BLaER1 (cell line): ENCODE results near the gene OR2L3.
"Not testable (repeated sequence)": the region's sequence is repeated elsewhere in the genome, so short reads cannot be mapped to it uniquely, and the experiment has no call there.

ENCODE experiments used
- H3K27ac ChIP-seq: shearing (Covaris generic); formaldehyde crosslinking; 2 replicates; pipeline ENCODE4 v1.8.1; 2022
- H3K27me3 ChIP-seq: shearing (Covaris generic); formaldehyde crosslinking; 2 replicates; pipeline ENCODE4 v1.8.1; 2022
- H3K36me3 ChIP-seq: shearing (Covaris generic); formaldehyde crosslinking; 2 replicates; pipeline ENCODE4 v1.8.1; 2022
- H3K4me1 ChIP-seq: shearing (Covaris generic); formaldehyde crosslinking; 2 replicates; pipeline ENCODE4 v1.8.1; 2022
- H3K4me2 ChIP-seq: shearing (Covaris generic); formaldehyde crosslinking; 2 replicates; pipeline ENCODE4 v1.8.1; 2022
- H3K4me3 ChIP-seq: shearing (Covaris generic); formaldehyde crosslinking; 2 replicates; pipeline ENCODE4 v1.8.1; 2022
- H3K9ac ChIP-seq: shearing (Covaris generic); formaldehyde crosslinking; 2 replicates; pipeline ENCODE4 v1.8.1; 2022
- H3K9me3 ChIP-seq: shearing (Covaris generic); formaldehyde crosslinking; 2 replicates; pipeline ENCODE4 v1.8.1; 2022
- H4K20me1 ChIP-seq: shearing (Covaris generic); formaldehyde crosslinking; 2 replicates; pipeline ENCODE4 v1.8.1; 2022
- Cebpa-rat ChIP-seq: shearing (Covaris generic); IDR thresholded peaks from 2 replicates; pipeline ENCODE4 v1.8.1; 2022

Gene OR2L3

GRCh38 chr1:248054671-248055070 lies 8.0 kb downstream of the OR2L3 start:
- no peaks in the 10 kb centered on the region for H3K4me1 ChIP-seq
- no peak overlapping the region for H3K9ac ChIP-seq
- no peaks in the 10 kb centered on the region for H4K20me1 ChIP-seq
- no peak overlapping the region for H3K4me2 ChIP-seq
- H3K9me3 ChIP-seq, result no peaks in the 10 kb centered on the region
- H3K27me3 ChIP-seq, result no peaks in the 10 kb centered on the region
- no peak for TF ChIP-seq Cebpa-rat
- no peak overlapping the region for H3K27ac ChIP-seq
- H3K36me3 ChIP-seq, result no peaks in the 10 kb centered on the region
- H3K4me3 ChIP-seq, result no peak overlapping the region

GRCh38 chr1:248055261-248055660 lies 8.6 kb downstream of the OR2L3 start:
- H4K20me1 ChIP-seq, result no peaks in the 10 kb centered on the region
- no peaks in the 10 kb centered on the region for H3K4me1 ChIP-seq
- H3K9ac ChIP-seq, result no peak overlapping the region
- no peak overlapping the region for H3K27ac ChIP-seq
- no peak for TF ChIP-seq Cebpa-rat
- no peak overlapping the region for H3K4me3 ChIP-seq
- no peaks in the 10 kb centered on the region for H3K9me3 ChIP-seq
- no peaks in the 10 kb centered on the region for H3K36me3 ChIP-seq
- no peak overlapping the region for H3K4me2 ChIP-seq
- H3K27me3 ChIP-seq, result no peaks in the 10 kb centered on the region

GRCh38 chr1:248065071-248065470 lies 18.4 kb downstream of the OR2L3 start:
- Histone ChIP-seq H3K9ac (no peak overlapping the region), H3K9me3 (no peaks in the 10 kb centered on the region), H3K27me3 (no peaks in the 10 kb centered on the region), H3K4me1 (no peaks in the 10 kb centered on the region), H3K4me3 (no peak overlapping the region), H3K36me3 (no peaks in the 10 kb centered on the region), H3K4me2 (no peak overlapping the region), H4K20me1 (no peaks in the 10 kb centered on the region), H3K27ac (no peak overlapping the region)
- no peak for TF ChIP-seq Cebpa-rat

GRCh38 chr1:248065604-248066003 lies 19.0 kb downstream of the OR2L3 start:
- no peak overlapping the region for H3K9ac ChIP-seq
- no peak for TF ChIP-seq Cebpa-rat
- H3K4me2 ChIP-seq, result no peak overlapping the region
- H3K4me3 ChIP-seq, result no peak overlapping the region
- no peaks in the 10 kb centered on the region for H3K36me3 ChIP-seq
- no peak overlapping the region for H3K27ac ChIP-seq
- H4K20me1 ChIP-seq, result no peaks in the 10 kb centered on the region
- H3K27me3 ChIP-seq, result no peaks in the 10 kb centered on the region
- H3K4me1 ChIP-seq, result no peaks in the 10 kb centered on the region
- no peaks in the 10 kb centered on the region for H3K9me3 ChIP-seq

GRCh38 chr1:248083864-248084263 lies 37.2 kb downstream of the OR2L3 start:
- H3K9me3 ChIP-seq, result not testable (repeated sequence)

GRCh38 chr1:248094884-248095283 lies 48.2 kb downstream of the OR2L3 start, which contains the start of gene OR2L13:
Gene OR2L13 (plus strand): TSS chr1:248095184. CDS start chr1:248099376, 4,192 bp downstream.
- Histone ChIP-seq H3K4me1 (peaks cover 5% of the 10 kb centered on the region; the same call in 1 of the 2 replicates), H3K9ac (no peak within 1 kb of the TSS), H3K4me3 (no peak within 1 kb of the TSS), H3K9me3 (peaks cover 3% of the 10 kb centered on the region; the same call in 1 of the 2 replicates), H3K36me3 (no peaks in the 10 kb centered on the region), H3K4me2 (no peak within 1 kb of the TSS), H4K20me1 (no peaks in the 10 kb centered on the region), H3K27ac (no peak within 1 kb of the TSS), H3K27me3 (no peaks in the 10 kb centered on the region)
- no peak for TF ChIP-seq Cebpa-rat

More at GRCh38 chr1:248083864-248084263, 37.2 kb downstream of the OR2L3 start:
- not testable (repeated sequence) for H3K27me3 ChIP-seq, H3K36me3 ChIP-seq, H4K20me1 ChIP-seq, H3K27ac ChIP-seq, H3K4me2 ChIP-seq, H3K4me1 ChIP-seq, H3K9ac ChIP-seq, H3K4me3 ChIP-seq

GRCh38 chr1:248098529-248098928 lies 51.9 kb downstream of the OR2L3 start:
- no peaks in the 10 kb centered on the region for H3K4me1 ChIP-seq
- no peak for TF ChIP-seq Cebpa-rat
- H3K36me3 ChIP-seq, result no peaks in the 10 kb centered on the region
- no peak overlapping the region for H3K4me2 ChIP-seq
- no peaks in the 10 kb centered on the region for H3K27me3 ChIP-seq
- no peak overlapping the region for H3K4me3 ChIP-seq
- H3K9me3 ChIP-seq, result no peaks in the 10 kb centered on the region
- H4K20me1 ChIP-seq, result no peaks in the 10 kb centered on the region
- no peak overlapping the region for H3K27ac ChIP-seq
- no peak overlapping the region for H3K9ac ChIP-seq

GRCh38 chr1:248102847-248103246 lies 56.2 kb downstream of the OR2L3 start:
- Histone ChIP-seq H3K27ac (no peak overlapping the region), H3K9ac (no peak overlapping the region)
- TF ChIP-seq Cebpa-rat, result no peak

GRCh38 chr1:248111157-248111556 lies 64.5 kb downstream of the OR2L3 start:
- H3K4me1 ChIP-seq, result no peaks in the 10 kb centered on the region
- no peaks in the 10 kb centered on the region for H3K36me3 ChIP-seq
- H3K9ac ChIP-seq, result no peak overlapping the region
- no peak overlapping the region for H3K4me2 ChIP-seq
- no peak overlapping the region; the same call in 1 of the 2 replicates for H3K4me3 ChIP-seq
- no peaks in the 10 kb centered on the region for H3K27me3 ChIP-seq
- TF ChIP-seq Cebpa-rat, result no peak
- no peaks in the 10 kb centered on the region for H4K20me1 ChIP-seq
- H3K27ac ChIP-seq, result no peak overlapping the region
- peaks cover 34% of the 10 kb centered on the region for H3K9me3 ChIP-seq

More at GRCh38 chr1:248102847-248103246, 56.2 kb downstream of the OR2L3 start:
- Histone ChIP-seq H3K4me1 (no peaks in the 10 kb centered on the region), H3K27me3 (no peaks in the 10 kb centered on the region), H4K20me1 (no peaks in the 10 kb centered on the region), H3K4me3 (no peak overlapping the region), H3K36me3 (no peaks in the 10 kb centered on the region), H3K4me2 (no peak overlapping the region), H3K9me3 (peaks cover 17% of the 10 kb centered on the region)
